GM19438 (cell line): ENCODE results near the gene MBLAC2.
A peak's percentile ranks its signal among the peaks of the same experiment; 100 is the strongest.

Experiments
- ATAC-seq: cut with Tn5 transposase; IDR thresholded peaks from one replicate; pipeline ENCODE4 v1.9.1; 2021; ENCODE audit warnings: low read depth; ENCODE audit not compliant: unreplicated experiment

MBLAC2 gene

DNA sequence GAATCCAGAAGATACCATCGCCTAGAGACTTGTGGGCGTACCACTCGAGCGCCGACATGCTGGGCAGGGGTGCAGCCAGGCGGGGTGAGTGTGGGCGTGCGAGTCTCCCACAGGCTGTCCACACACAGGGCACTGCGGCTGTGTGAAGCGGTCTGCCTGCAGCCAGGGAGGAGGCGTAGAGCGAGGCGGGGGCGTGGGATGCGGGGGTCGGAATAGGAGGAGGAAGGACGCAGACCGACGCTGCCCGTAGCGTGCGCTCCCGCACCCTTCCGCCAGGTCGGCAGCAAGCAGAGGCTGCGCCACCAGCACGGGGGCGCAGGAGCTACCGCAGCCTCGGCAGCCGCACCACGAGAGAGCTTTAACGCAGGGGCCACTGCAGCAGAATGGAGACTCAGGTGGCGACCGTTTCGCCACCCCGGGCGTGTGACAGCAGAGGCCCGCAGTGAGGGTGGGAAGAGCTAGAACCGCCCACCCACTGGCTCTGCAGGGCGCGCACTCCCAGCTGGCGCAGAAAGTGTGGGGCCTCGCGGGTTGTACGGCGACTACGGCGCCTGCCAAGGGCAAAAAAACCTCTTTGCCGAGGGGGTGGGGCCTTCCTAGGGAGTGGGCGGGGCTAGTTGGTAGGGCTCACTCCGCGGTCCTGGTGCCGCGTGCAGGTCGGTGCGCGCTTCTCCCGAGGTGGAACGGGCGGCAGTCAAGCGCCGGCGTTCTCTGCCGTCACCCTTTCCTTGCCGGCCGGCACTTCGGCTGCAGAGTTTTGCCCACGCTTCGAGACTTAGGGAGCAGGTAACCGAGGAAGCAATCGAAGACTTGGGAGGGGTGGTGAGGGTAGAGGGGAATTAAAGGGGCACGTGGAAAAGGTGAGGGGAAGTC, at the start of gene MBLAC2, which contains the start of gene POLR3G:
Gene MBLAC2 (minus strand): TSS at position 537 of the 873 bp plus-strand sequence. CDS start 479 bp downstream, at position 58.
Gene POLR3G (plus strand): TSS at position 630 of the 873 bp plus-strand sequence. CDS start 10,704 bp downstream, outside the sequence.
- peak; percentile 86 for ATAC-seq

DNA sequence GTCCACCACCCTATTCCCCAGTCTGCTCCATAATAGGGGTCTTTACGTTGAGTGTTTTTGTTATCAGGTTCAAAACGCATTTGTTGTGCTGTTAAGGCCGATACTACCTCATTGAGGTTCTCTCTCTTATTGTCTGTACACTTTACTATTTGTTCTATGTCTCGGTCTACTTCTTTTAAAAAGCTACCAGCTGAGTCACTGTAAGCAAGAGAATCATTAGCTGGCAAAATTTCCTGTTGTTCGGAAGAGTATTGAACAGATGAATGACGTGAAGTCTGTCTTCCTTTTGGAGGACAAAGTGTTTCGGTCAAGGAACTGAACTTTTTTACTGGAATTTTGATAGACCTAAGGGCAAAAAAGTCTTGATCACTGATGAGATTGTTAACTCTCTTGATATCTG, 44.5 kb upstream of the MBLAC2 start:
- no peak for ATAC-seq

- ATAC-seq: no peak
These were observed 44.1 kb upstream of the MBLAC2 start for GRCh38 chr5:90518661-90519060.

DNA sequence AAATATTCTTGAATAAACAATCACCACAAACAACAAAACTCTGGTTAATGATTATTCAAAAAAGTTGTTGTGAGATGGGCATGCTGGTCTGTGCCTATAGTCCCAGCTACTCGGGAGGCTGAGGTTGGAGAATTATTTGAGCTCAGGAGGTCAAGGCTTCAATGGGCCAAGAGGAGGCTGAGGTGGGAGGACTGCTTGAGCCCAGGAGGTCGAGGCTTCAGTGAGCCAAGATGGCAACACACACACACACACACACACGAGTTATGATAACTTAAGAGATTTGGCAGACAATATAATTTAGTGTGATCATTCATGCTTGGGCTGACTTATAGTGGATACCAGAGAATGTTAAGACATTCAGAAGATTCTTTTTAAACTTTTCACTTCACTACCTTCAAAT, 39.9 kb upstream of the MBLAC2 start:
- ATAC-seq: no peak

GRCh38 chr5:90510438-90510837, 35.9 kb upstream of the MBLAC2 start:
- ATAC-seq: no peak

- ATAC-seq: no peak
These were observed 31.6 kb upstream of the MBLAC2 start for GRCh38 chr5:90506221-90506620.

DNA sequence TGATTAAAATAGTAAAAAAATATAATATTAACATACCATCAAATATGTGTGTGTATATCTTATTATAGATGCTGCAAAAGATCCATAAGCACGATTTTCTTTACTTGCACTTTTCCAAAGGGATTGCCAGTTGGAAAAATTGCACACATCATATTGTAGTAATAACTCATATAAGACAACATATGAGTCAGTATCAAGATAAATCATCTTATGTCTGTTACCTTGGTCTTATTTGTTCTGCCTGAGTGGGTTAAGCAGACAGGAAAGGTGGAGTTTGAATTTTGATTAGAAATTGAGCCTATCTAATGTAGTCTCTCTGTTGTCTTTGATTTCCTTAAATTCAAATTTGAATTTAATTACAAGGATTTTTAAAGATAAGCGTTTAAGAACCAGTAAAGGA, 30.2 kb upstream of the MBLAC2 start:
- ATAC-seq: no peak

- ATAC-seq: no peak
These were observed 29.0 kb upstream of the MBLAC2 start for GRCh38 chr5:90503596-90503995.

DNA sequence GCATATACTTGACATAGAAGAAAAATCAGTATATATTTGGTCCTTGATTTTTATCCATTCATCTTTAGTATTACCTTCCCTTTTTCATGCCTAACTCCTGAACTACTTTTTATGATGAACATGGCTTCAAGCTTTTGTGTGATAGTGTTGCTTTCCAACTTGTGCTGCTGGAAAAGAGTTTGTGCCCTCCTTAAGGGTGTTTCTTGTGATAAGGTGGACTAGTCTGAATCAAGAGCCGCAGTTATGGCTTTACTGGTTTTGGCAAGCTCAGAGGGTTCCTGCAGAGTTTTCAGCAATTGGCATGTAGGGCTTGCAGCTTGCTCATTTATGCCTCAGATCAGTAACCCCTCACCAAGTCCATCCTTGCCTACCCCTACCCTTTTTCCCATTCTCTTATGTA, 20.6 kb upstream of the MBLAC2 start:
- ATAC-seq: no peak

- no peak for ATAC-seq
These were observed 19.5 kb upstream of the MBLAC2 start for GRCh38 chr5:90494043-90494442.

DNA sequence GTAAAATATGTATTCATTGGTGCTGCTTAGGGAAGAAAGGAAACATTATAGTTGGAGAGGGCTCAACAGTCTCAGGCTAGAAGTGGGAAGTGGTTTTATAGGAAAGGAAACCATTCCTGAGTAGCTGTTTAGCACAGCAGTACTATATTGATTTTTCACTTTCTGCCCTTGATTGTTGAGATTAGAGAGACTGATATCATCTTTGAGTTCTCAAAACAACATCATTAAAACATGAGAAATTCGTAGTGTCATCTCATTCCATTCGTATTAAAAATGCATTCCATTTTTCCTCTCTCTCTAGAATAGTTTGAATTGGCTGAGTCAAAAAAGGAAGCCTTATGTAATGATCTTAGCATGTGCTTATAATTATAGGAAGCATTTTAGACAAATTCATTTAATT, 14.2 kb upstream of the MBLAC2 start:
- no peak for ATAC-seq

DNA sequence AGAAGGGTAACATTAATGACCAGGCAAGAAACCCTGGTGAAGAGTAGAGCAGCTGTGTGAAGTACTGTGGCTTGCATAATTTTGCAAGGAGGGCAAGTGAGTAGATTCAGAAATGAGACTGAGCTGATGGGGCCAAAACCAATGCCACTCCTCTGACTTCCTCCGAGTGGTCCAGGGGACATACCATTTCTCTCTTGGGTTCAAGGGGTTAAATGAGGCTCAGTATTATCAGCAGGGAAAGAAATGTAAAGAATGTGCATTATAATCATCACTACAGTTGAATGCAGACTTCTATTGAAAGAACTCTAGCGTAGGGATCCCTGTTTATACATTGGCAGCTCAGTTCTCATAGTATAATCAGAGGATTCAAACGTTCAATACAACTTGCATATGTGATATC, 10.0 kb upstream of the MBLAC2 start:
- no peak for ATAC-seq

GRCh38 chr5:90483206-90483605, 8.6 kb upstream of the MBLAC2 start:
- no peak for ATAC-seq

DNA sequence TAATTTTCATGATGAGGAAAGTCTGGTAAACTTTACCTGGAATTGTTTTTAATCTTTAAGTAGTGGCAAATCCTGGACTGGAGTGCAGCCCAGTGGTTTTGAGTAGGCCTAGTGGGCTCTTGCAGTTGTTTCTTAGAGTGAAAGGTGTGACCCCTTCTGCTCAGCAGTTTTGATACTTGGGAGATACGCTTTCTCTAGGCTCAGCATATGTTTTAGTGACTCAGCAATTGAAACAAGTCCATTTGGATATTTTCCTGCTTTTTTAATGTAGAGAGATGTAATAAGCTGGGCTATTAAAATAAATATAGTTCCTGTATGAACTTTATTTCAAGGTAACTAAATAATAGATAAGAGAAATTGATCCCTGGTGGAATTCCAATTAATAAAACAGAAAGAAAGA, 6.1 kb upstream of the MBLAC2 start:
- ATAC-seq: no peak

- no peak for ATAC-seq
These were observed 5.2 kb upstream of the MBLAC2 start for GRCh38 chr5:90479611-90480385.

GRCh38 chr5:90477621-90478215, 3.1 kb upstream of the MBLAC2 start:
- no peak for ATAC-seq

- no peak for ATAC-seq
These were observed 2.5 kb upstream of the MBLAC2 start for GRCh38 chr5:90477073-90477472.

DNA sequence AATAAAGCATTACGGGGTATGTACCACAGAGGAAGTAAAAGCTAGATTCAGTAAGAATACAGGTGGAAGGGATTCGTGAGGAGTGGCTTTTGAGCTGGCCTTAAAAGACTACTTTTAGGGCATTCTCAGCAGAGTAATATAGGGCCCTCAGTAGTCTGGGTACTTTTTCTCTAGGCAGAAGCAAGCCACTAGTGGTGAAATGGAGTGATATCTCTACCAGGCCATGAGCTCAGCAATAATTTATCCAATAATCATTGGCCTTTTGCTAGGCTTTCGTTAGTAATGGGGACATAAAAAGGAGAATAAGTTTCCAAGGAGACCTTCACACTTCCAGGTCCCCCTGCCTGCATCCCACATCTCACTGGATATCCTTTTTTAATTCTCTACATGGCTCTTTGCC, 1.8 kb upstream of the MBLAC2 start:
- no peak for ATAC-seq

DNA sequence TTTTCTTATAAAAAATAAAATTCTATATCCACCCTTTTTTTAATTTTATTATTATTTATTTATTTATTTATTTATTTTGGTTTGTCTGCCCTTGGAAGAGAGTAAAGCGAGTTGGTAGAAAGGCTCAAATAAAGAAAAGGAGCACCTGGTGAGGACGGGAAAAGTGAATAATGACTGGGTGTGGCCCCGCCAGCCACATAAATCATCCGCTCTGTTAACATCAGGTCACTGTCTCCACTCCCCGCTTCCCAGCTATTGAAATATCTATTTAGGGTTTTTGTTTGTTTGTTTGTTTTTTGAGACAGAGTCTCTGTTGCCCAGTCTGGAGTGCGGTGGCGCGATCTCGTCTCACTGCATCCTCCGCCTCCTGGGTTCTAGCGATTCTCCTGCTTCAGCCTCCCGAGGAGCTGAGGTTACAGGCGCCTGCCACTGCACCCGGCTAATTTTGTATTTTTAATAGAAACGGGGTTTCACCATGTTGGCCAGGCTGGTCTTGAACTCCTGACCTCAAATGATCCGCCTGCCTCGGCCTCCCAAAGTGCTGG, 937 bp upstream of the MBLAC2 start:
- ATAC-seq: no peak

GRCh38 chr5:90473396-90474234, 956 bp downstream of the MBLAC2 start:
- ATAC-seq: peak; percentile 22
